RCC 7860 (cell line): ENCODE results near the gene MRPL55.

ENCODE experiments used
- DNase-seq: peaks from one replicate; pipeline ENCODE4 v3.0.0-alpha.2; 2015; ENCODE audit warnings: low spot score
- FAIRE-seq: peaks from 2 replicates; lab custom pipeline; 2012; peaks lifted over from hg19 to GRCh38; lab: Jason Lieb, UNC

MRPL55 gene

GRCh38 chr1:228102791-228103620 is 6.1 kb downstream of the MRPL55 start, which contains the start of gene C1orf35:
TSS of gene C1orf35 (minus strand) at chr1:228103325. CDS start at chr1:228103227, 98 bp downstream.
- no peak for FAIRE-seq
- peak; percentile 79 for DNase-seq

GRCh38 chr1:228101994-228102790 is 6.9 kb downstream of the MRPL55 start:
- FAIRE-seq: no peak

GRCh38 chr1:228101614-228101993 is 7.5 kb downstream of the MRPL55 start:
- DNase-seq (no peak), FAIRE-seq (no peak)

More at GRCh38 chr1:228101994-228102790, 6.9 kb downstream of the MRPL55 start:
- DNase-seq: no peak

- no peak for DNase-seq
- FAIRE-seq: no peak
These were observed 8.1 kb downstream of the MRPL55 start for GRCh38 chr1:228100822-228101613.

GRCh38 chr1:228099331-228099732 is 9.8 kb downstream of the MRPL55 start:
- no peak for DNase-seq
- no peak for FAIRE-seq

- FAIRE-seq: no peak
- DNase-seq: no peak
These were observed 10.7 kb downstream of the MRPL55 start for GRCh38 chr1:228098323-228098931.

GRCh38 chr1:228097333-228098081 is 11.6 kb downstream of the MRPL55 start:
- no peak for FAIRE-seq
- DNase-seq: no peak

GRCh38 chr1:228096416-228097332 is 12.4 kb downstream of the MRPL55 start:
- FAIRE-seq (no peak), DNase-seq (no peak)

GRCh38 chr1:228095938-228096337 is 13.2 kb downstream of the MRPL55 start:
- DNase-seq: no peak
- no peak for FAIRE-seq

GRCh38 chr1:228095161-228095560 is 13.9 kb downstream of the MRPL55 start:
- DNase-seq: no peak
- FAIRE-seq: no peak

GRCh38 chr1:228094432-228095016 is 14.6 kb downstream of the MRPL55 start:
- no peak for DNase-seq
- no peak for FAIRE-seq

- no peak for DNase-seq
These were observed 15.8 kb downstream of the MRPL55 start for GRCh38 chr1:228093050-228093906.

GRCh38 chr1:228092342-228093049 is 16.6 kb downstream of the MRPL55 start:
- DNase-seq (no peak), FAIRE-seq (no peak)

More at GRCh38 chr1:228093050-228093906, 15.8 kb downstream of the MRPL55 start:
- no peak for FAIRE-seq

- DNase-seq (no peak), FAIRE-seq (no peak)
These were observed 18.0 kb downstream of the MRPL55 start for GRCh38 chr1:228091084-228091483.

- DNase-seq: no peak
- no peak for FAIRE-seq
These were observed 18.5 kb downstream of the MRPL55 start for GRCh38 chr1:228090613-228091081.

- no peak for FAIRE-seq
- no peak for DNase-seq
These were observed 19.3 kb downstream of the MRPL55 start for GRCh38 chr1:228089519-228090380.
